GM23338 (cell line): ENCODE data around the gene PDE4B. TPM values are rescaled to one million over a fixed set of nuclear protein-coding genes. Genes with fewer than 3 reads are reported as not detected.

Experiments
- ATAC-seq: fragments of 200-7000 bp; cut with Tn5 transposase; 3 replicates; pipeline ENCODE4 v1.9.1; 2020
- DNase-seq: peaks from one replicate; pipeline ENCODE4 v3.0.0-alpha.2; 2015; ENCODE audit warnings: low spot score
- H2AFZ ChIP-seq: fragments of 200-600 bp; sonication (generic); 2 replicates; pipeline ENCODE4 v1.8.0; 2016; ENCODE audit warnings: antibody characterized with exemption, mild to moderate bottlenecking, moderate library complexity
- H3F3A ChIP-seq: fragments of 200-600 bp; sonication (generic); replicated peaks from 2 replicates; pipeline ENCODE4 v1.8.0; 2017; ENCODE audit warnings: antibody characterized with exemption, mixed run types, low read depth
- H3K27ac ChIP-seq: fragments of 200-600 bp; sonication (generic); 2 replicates; pipeline ENCODE4 v1.6.1; 2016; ENCODE audit warnings: low read depth
- H3K27me3 ChIP-seq: fragments of 200-600 bp; sonication (generic); 2 replicates; pipeline ENCODE4 v1.8.0; 2016; ENCODE audit warnings: mild to moderate bottlenecking, mixed run types, moderate library complexity; ENCODE audit not compliant: insufficient read depth
- H3K36me3 ChIP-seq: fragments of 200-600 bp; sonication (generic); 2 replicates; pipeline ENCODE4 v1.8.0; 2016; ENCODE audit warnings: mild to moderate bottlenecking; ENCODE audit not compliant: insufficient read depth
- H3K4me1 ChIP-seq: fragments of 200-600 bp; sonication (generic); 2 replicates; pipeline ENCODE4 v1.8.0; 2016; ENCODE audit warnings: mild to moderate bottlenecking, moderate library complexity; ENCODE audit not compliant: insufficient read depth
- H3K4me2 ChIP-seq: fragments of 200-600 bp; sonication (generic); 2 replicates; pipeline ENCODE4 v1.7.1; 2017; ENCODE audit warnings: mixed run types
- H3K4me3 ChIP-seq: fragments of 200-600 bp; sonication (generic); 2 replicates; pipeline ENCODE4 v1.6.1; 2016; ENCODE audit warnings: mixed run types
- H3K79me2 ChIP-seq: fragments of 200-600 bp; sonication (generic); replicated peaks from 2 replicates; pipeline ENCODE4 v1.8.0; 2017; ENCODE audit warnings: mild to moderate bottlenecking; ENCODE audit not compliant: insufficient read depth
- H3K9me2 ChIP-seq: fragments of 200-600 bp; sonication (generic); 2 replicates; pipeline ENCODE4 v1.8.0; 2017; ENCODE audit not compliant: insufficient read depth
- H4K20me1 ChIP-seq: fragments of 200-600 bp; sonication (generic); replicated peaks from 2 replicates; pipeline ENCODE4 v1.8.0; 2017; ENCODE audit warnings: mild to moderate bottlenecking; ENCODE audit not compliant: insufficient read depth
- H3K27ac Mint-ChIP-seq: 2 replicates; pipeline ENCODE4 v1.8.0; 2020; ENCODE audit warnings: inconsistent platforms, mild to moderate bottlenecking, moderate library complexity, mixed read lengths
- H3K27me3 Mint-ChIP-seq: 3 replicates; pipeline ENCODE4 v1.8.0; 2022; ENCODE audit warnings: low read depth, mild to moderate bottlenecking, moderate library complexity, mixed read lengths, inconsistent platforms; ENCODE audit not compliant: insufficient read depth, poor library complexity
- H3K36me3 Mint-ChIP-seq: 3 replicates; pipeline ENCODE4 v1.8.0; 2021; ENCODE audit warnings: low read depth, mild to moderate bottlenecking, inconsistent platforms, moderate library complexity, mixed read lengths
- H3K4me1 Mint-ChIP-seq: 3 replicates; pipeline ENCODE4 v1.8.0; 2020; ENCODE audit warnings: mild to moderate bottlenecking, inconsistent platforms, mixed read lengths
- H3K4me3 Mint-ChIP-seq: 3 replicates; pipeline ENCODE4 v1.8.0; 2021; ENCODE audit warnings: moderate library complexity, mild to moderate bottlenecking, inconsistent platforms, mixed read lengths
- H3K9me3 Mint-ChIP-seq: 3 replicates; pipeline ENCODE4 v1.8.0; 2020; ENCODE audit warnings: moderate library complexity, mild to moderate bottlenecking, inconsistent platforms, mixed read lengths
- POLR2AphosphoS5 ChIP-seq: IDR thresholded peaks from 2 replicates; pipeline ENCODE4 v1.6.1; 2016; ENCODE audit warnings: antibody characterized with exemption, low read depth
- STAT1 ChIP-seq: IDR thresholded peaks from one replicate; pipeline ENCODE4 v1.6.1; 2016; ENCODE audit warnings: antibody characterized with exemption; ENCODE audit not compliant: unreplicated experiment
- ZNF331 ChIP-seq: fragments of 250-450 bp; sonication (Bioruptor Pico); IDR thresholded peaks from 2 replicates; pipeline ENCODE4 v1.5.0; 2020; ENCODE audit warnings: low read depth, mild to moderate bottlenecking, moderate library complexity
- polyA plus RNA-seq: library from polyadenylated mRNA; unstranded; fragments of >200 nt; fragmentation: Nextera tagmentation; extraction: Ambion mirVana; gene quantifications from 2 replicates; pipeline ENCODE4 v1.2.1, GENCODE V29; 2016
- total RNA-seq: library from RNA; depleted of rRNA; stranded (reverse); fragments of >200 nt; shearing (Covaris generic); gene quantifications from 2 replicates; pipeline ENCODE4 v1.2.3, GENCODE V29; 2014
- TF ChIP-seq, protein P1 (sequence below), 2 experiments: fragments of 200-600 bp in 1 of 2; sonication (generic) in 1 of 2; conservative IDR thresholded peaks; 2 replicates each; pipeline versions ENCODE4 v1.5.1 to v1.6.1; 2016 to 2017; ENCODE audit warnings: antibody characterized with exemption in 2 of 2, low read depth in 2 of 2, mild to moderate bottlenecking in 2 of 2, moderate library complexity in 1 of 2
- TF ChIP-seq, protein P2 (sequence below): fragments of 250-450 bp; sonication (Bioruptor Pico); IDR thresholded peaks from 2 replicates; pipeline ENCODE4 v1.5.0; 2020; ENCODE audit warnings: mild to moderate bottlenecking, moderate library complexity

Gene PDE4B
- total and polyA plus RNA-seq, 2 experiments from 2014 or later: 14.0 to 25.6 TPM

GRCh38 chr1:65804584-65804983 lies 11.9 kb downstream of the PDE4B start:
- 0 out of 2 replicates have a peak overlapping the region, but pooled peaks have one; percentile 24 for H2AFZ ChIP-seq
- no peaks in the 10 kb centered on the region for H3K27me3 ChIP-seq
- TF ChIP-seq, protein P1, sequence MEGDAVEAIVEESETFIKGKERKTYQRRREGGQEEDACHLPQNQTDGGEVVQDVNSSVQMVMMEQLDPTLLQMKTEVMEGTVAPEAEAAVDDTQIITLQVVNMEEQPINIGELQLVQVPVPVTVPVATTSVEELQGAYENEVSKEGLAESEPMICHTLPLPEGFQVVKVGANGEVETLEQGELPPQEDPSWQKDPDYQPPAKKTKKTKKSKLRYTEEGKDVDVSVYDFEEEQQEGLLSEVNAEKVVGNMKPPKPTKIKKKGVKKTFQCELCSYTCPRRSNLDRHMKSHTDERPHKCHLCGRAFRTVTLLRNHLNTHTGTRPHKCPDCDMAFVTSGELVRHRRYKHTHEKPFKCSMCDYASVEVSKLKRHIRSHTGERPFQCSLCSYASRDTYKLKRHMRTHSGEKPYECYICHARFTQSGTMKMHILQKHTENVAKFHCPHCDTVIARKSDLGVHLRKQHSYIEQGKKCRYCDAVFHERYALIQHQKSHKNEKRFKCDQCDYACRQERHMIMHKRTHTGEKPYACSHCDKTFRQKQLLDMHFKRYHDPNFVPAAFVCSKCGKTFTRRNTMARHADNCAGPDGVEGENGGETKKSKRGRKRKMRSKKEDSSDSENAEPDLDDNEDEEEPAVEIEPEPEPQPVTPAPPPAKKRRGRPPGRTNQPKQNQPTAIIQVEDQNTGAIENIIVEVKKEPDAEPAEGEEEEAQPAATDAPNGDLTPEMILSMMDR (conservative IDR thresholded peaks at IDR 0.05; ENCODE audit: low read depth in 2 of 2): no peak
- TF ChIP-seq STAT1: no peak
- no peak for TF ChIP-seq POLR2AphosphoS5
- no peak for TF ChIP-seq ZNF331 (CRISPR knock-in tag)
- TF ChIP-seq, protein P2, sequence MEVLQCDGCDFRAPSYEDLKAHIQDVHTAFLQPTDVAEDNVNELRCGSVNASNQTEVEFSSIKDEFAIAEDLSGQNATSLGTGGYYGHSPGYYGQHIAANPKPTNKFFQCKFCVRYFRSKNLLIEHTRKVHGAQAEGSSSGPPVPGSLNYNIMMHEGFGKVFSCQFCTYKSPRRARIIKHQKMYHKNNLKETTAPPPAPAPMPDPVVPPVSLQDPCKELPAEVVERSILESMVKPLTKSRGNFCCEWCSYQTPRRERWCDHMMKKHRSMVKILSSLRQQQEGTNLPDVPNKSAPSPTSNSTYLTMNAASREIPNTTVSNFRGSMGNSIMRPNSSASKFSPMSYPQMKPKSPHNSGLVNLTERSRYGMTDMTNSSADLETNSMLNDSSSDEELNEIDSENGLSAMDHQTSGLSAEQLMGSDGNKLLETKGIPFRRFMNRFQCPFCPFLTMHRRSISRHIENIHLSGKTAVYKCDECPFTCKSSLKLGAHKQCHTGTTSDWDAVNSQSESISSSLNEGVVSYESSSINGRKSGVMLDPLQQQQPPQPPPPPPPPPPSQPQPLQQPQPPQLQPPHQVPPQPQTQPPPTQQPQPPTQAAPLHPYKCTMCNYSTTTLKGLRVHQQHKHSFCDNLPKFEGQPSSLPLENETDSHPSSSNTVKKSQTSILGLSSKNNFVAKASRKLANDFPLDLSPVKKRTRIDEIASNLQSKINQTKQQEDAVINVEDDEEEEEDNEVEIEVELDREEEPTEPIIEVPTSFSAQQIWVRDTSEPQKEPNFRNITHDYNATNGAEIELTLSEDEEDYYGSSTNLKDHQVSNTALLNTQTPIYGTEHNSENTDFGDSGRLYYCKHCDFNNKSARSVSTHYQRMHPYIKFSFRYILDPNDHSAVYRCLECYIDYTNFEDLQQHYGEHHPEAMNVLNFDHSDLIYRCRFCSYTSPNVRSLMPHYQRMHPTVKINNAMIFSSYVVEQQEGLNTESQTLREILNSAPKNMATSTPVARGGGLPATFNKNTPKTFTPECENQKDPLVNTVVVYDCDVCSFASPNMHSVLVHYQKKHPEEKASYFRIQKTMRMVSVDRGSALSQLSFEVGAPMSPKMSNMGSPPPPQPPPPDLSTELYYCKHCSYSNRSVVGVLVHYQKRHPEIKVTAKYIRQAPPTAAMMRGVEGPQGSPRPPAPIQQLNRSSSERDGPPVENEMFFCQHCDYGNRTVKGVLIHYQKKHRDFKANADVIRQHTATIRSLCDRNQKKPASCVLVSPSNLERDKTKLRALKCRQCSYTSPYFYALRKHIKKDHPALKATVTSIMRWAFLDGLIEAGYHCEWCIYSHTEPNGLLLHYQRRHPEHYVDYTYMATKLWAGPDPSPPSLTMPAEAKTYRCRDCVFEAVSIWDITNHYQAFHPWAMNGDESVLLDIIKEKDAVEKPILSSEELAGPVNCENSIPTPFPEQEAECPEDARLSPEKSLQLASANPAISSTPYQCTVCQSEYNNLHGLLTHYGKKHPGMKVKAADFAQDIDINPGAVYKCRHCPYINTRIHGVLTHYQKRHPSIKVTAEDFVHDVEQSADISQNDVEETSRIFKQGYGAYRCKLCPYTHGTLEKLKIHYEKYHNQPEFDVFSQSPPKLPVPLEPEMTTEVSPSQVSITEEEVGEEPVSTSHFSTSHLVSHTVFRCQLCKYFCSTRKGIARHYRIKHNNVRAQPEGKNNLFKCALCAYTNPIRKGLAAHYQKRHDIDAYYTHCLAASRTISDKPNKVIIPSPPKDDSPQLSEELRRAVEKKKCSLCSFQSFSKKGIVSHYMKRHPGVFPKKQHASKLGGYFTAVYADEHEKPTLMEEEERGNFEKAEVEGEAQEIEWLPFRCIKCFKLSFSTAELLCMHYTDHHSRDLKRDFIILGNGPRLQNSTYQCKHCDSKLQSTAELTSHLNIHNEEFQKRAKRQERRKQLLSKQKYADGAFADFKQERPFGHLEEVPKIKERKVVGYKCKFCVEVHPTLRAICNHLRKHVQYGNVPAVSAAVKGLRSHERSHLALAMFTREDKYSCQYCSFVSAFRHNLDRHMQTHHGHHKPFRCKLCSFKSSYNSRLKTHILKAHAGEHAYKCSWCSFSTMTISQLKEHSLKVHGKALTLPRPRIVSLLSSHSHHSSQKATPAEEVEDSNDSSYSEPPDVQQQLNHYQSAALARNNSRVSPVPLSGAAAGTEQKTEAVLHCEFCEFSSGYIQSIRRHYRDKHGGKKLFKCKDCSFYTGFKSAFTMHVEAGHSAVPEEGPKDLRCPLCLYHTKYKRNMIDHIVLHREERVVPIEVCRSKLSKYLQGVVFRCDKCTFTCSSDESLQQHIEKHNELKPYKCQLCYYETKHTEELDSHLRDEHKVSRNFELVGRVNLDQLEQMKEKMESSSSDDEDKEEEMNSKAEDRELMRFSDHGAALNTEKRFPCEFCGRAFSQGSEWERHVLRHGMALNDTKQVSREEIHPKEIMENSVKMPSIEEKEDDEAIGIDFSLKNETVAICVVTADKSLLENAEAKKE (CRISPR knock-in tag): no peak
- no peak overlapping the region for H3K4me3 ChIP-seq
- ATAC-seq (no peak), DNase-seq (no peak)
- no peak overlapping the region for H3K27ac Mint-ChIP-seq
- H3K9me3 Mint-ChIP-seq: no peaks in the 10 kb centered on the region
- no peak overlapping the region for H3K27ac ChIP-seq
- H4K20me1 ChIP-seq: no peaks in the 10 kb centered on the region
- H3K36me3 ChIP-seq: no peaks in the 10 kb centered on the region
- H3K4me2 ChIP-seq: no peak overlapping the region
- H3K4me3 Mint-ChIP-seq: no peak overlapping the region
- no peaks in the 10 kb centered on the region for H3K9me2 ChIP-seq
- no peaks in the 10 kb centered on the region; the same call in 2 of the 3 replicates for H3K4me1 Mint-ChIP-seq
- 0 out of 2 replicates have a peak, but pooled peaks cover 2% of the 10 kb centered on the region for H3K4me1 ChIP-seq
- H3K27me3 Mint-ChIP-seq: no peaks in the 10 kb centered on the region
- no peaks in the 10 kb centered on the region for H3F3A ChIP-seq
- H3K79me2 ChIP-seq: no peaks in the 10 kb centered on the region
- H3K36me3 Mint-ChIP-seq: no peaks in the 10 kb centered on the region
